HG03097 (cell line): ENCODE measurements around the gene ARHGEF28.

Experiments used
- ATAC-seq: cut with Tn5 transposase; IDR thresholded peaks from one replicate; pipeline ENCODE4 v1.9.1; 2021; ENCODE audit not compliant: unreplicated experiment, low FRiP score

The ARHGEF28 gene

DNA sequence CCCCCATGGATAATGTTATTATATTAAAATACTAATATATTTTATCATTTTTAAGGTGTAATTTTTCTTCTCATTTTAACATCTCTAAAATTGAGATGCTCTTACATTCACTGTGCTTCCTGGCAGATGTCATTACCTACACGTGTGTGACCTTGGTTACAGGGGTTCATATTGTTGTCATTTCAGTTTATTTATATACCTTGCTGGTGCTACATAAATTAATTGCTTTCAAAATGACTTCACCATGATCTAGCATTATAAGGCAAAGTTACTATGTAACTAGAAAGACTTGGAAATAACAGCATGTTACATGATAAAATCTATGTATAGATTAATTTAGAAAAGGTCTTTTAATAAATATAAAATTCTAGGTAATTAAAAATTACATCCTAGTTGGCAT, 60.9 kb downstream of the ARHGEF28 start:
- ATAC-seq: no peak

DNA sequence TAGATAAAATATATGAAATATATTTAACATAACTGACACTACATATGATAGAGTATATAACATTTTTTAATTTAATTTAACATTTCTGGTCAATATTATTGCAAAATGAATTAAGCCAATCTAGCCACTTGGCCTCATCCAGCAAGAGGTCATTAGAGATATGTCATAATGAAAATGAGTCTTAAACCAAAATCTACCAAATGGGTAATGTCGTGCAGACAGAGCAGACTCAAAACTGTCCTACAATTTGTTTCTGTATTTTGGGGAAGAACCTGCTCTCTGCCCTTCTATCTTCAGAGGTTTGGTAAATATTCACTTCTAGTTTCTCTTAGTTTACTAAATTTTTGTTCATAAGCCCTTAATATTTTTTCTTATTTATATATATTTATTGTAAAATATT, 61.4 kb downstream of the ARHGEF28 start:
- ATAC-seq: peak; percentile 56

DNA sequence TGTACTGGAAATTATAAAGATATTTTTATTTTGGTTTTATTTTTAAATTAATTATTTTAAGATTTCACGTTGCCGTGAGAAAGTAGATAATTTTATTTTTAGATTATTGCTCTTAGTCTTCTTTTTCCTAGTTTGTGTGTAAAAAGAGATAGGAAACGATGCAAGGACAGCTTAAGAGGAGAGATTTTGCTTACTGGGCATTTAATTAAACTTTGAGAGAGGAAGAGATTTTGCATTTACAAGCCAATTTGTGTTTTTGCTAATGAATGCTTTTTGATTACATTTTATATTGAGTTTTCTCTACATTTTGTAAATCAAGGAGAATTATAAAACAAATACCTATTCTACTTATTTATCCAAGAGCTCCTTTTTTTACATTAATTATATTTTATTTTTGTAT, 64.0 kb downstream of the ARHGEF28 start:
- ATAC-seq: no peak

DNA sequence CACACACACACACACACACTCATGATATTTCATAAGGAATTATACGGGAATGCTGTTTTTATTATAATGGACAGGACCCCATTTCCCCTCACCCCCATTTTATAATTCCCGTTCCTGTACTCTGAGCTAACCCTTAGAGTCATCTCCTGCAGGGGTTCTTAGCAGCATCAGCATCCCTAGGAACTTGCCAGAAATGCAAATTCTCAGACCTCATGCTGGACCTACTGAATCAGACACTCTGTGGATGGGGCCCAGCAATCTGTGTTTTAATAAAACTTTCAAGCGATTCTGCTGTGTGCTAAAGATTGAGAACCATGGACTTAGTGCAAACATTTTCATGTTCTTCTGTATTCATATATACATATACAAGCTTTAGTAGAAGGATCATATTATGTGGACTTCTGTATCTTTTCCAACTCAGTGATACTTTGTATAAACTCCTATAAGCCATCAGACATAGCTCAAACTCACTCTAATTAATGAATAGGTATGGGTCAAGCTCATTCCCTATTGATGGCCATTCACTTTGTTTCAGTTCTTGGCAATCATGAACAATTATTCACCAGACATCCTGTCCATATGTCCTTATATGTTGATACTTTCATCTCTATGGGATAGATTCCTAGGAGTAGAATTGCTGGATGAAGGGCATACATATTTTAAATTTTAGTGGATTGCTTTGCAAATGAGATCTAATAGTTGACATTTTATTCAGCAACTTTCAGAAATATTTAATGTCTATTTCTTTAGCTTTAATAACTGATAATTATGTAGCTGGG, 65.5 kb downstream of the ARHGEF28 start:
- no peak for ATAC-seq

DNA sequence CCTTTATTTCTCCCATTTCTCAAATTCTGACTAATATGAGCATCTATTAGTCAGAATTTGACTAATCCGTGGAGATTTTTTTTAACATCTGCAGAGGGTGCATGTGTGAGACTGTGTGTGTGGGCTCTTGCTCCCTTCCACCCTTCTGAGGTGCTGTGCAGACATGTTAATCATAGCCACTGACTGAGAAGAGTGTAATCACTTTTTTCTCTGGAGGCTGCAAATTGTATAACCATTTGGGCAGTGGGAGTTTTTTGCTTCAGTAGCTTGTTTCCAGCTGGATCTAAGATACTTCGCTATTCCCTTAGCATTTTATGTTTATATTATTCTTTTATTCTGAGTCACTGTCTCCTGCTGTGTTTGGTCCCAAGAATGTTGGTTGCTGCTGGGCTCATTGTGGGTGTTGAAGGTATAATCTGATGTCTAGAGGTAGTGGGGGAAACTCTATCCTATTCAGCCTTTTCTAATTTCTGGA, 66.2 kb downstream of the ARHGEF28 start:
- no peak for ATAC-seq

DNA sequence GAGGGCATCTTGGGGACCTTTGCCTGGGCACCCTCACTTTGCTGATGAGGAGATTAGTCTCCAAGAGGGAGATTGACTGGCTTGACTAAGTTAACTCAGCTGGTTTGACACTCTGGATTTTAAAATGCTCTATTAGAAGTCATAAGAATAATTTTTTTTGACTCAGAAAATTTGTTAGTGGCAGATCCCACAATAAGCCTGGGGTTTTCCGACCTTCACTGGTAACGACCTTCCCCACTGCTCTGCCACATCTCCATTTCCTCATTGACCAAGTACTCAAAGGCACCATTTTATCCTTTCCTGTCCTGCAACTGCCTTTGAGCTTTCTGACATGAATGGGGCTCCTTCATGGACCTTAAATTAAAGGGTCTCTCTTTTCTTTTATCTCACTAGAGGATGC, 67.0 kb downstream of the ARHGEF28 start:
- no peak for ATAC-seq

DNA sequence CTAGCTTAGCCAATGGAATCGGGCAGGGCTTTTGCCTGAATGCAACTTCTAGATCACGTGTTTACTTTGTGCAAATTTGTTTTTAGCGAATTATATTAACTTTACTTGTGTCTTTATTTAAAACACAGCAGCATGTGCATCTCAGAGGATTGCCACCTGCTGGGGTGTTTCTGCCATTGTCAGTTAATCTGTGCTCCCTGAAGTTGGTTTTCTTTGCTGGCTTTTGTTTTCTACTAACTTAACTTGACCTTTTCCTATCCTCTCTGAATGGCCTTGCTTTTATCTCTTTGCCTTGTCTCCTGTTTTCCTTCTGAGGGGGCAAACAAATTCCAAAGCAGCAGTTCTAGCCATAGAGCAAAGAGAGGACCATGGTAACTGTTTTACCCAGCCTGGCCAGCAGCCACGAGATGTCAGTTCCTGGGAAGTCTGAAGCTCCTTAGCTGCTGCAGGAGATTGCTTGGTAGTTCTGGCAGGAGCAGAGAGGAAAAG, 67.6 kb downstream of the ARHGEF28 start:
- peak; percentile 29 for ATAC-seq

DNA sequence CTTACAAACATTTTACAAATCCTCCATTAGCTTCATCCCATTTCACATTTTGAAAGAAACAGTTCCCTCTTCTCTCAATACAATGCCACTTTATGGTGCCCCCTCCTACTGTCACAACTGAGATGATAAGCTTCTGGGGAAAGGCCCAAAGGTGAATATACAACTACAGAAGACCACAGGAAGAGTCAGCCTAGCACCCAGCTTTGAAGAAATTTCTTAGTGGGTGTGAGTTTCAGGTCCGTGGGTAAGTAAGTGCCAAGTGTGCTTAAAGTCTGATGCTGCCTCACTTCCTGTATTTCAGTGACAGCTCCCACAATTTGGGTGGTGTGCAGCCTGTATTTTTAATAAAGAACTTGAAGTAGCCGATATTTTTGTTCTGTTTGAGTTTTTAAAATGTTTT, 68.1 kb downstream of the ARHGEF28 start:
- ATAC-seq: peak; percentile 77

DNA sequence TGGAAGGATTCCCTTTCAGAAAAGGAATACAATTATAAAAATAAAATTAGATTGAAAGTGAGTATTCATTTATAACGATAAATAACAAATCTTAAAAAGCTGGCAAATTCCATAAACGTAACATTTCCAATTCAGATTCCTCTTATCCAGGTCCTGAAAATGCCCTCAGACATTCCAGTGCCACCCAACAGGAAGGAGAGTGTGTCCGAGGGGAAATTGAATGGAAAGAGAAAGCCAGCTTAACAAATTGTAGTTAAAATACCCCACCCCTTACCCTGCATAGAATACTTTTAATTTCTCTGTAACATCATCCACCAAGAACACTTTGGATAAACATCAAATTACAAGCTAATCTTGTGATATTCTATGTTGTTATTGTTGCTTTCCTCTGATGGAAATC, 72.0 kb downstream of the ARHGEF28 start:
- ATAC-seq: no peak

DNA sequence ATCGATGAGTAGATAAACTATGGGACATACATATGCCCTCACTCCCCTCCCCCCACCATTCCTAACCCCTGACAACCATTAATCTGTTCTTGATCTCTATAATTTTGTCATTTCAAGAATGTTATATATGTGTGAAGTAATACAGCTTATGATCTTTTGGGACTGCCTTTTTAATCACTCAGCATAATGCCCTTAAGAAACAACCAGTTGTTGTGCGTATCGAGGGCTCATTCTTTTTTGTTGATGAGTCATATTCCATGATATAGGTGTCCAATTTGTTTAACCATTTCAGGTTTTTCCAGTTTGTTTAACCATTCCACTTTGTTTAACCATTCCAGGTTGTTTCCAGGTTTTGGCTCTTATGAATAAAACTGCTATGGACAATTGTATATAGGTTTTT, 75.6 kb downstream of the ARHGEF28 start:
- no peak for ATAC-seq

DNA sequence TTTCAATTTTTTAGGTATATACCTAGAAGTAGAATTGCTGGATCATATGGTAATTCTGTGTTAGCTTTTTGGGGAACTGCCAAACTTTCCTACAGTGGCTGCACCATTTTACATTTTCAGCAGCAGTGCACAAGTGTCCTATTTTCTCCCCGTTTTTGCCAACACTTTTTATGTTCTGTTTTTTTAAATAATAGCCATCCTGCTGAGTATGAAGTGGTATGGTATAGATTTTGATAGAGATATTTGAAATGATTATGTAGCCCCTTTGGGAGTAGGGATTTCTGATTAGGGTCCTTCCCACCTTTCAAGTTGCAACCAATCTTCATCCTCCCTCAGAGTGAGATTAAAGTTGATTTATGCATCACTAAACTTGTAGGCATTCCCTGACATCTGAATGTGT, 76.5 kb downstream of the ARHGEF28 start:
- ATAC-seq: no peak

DNA sequence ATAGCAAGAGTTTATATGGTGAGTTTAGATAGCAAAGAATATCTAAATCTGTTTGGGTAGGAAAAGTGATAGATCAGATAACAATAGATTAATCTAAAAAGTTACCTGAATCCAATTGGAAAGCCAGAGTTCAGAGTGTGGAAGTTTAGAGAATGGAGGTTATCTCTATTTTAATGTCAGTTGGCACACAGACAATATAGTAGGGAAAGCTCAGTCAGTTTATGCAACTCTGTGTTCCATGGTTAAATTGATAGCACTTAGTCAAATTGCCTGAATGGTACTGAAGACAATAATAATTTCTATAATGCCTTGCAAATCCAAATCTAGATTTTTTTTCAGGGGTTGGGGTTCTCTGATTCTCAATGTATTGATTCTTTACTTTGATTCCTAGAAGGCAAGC, 77.0 kb downstream of the ARHGEF28 start:
- ATAC-seq: no peak

DNA sequence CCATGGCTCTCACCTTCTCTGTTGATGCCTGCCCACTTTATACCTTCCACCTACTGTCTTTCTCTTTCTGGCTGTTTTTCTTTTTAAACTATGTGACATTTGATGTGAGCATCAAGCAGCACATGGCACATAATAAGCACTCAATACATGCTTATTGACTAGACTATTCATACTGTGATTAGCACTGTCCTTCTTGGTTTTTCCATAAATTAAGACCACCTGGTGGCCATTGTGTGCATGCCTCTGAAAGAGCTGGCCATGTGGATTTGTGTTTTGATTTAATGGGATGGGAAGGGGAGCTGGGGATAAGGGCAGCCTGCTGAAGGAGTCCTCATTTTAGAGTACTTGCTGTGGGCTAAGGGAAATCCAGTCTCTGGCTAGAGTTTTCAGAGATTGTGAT, 79.4 kb downstream of the ARHGEF28 start:
- no peak for ATAC-seq

DNA sequence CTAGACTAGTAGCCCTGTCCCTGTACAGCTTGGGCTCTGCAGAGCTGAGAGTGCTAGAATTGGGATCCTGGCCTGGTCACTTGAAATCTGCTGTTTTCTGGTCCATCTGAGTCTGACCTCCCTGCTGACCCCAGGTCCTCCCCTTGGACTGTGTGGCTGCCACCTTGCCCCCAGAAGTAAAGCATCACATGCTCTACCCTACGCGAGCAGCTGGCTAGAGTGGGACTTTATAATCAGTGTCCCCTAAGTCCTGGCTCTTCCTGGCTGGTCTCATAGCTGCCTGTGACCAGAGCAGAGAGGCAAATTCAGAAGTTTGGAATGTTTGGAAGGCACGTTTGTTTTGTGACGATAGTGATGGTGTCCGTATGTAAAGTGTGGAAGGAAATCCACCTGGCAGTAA, 81.0 kb downstream of the ARHGEF28 start:
- ATAC-seq: no peak

DNA sequence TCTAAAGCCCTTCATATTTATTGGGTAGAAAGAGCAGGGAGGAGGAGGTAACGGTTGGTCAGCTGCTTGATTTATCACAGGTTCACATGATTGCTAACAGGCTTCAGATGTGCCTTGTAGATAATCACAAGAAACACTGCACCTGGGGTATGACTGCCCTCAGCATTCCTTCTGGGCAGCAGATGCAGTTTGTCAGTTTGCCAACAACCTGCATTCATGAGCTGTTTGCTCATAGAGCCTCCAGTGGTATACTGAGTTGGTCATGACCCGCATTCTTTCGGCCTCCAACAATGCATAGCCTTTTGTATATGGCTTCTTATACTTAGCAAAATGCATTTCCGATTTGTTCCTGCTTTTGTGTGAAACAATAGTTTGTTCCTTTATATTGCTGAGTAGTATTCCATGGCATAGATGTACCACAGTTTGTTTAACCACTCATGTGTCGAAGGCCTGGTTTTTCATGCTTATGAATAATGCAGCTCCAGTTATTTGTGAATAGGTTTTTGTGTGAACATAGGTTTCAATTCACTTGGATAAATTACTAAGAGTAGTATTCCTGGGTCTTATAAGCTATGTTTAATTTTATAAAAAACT, 83.6 kb downstream of the ARHGEF28 start:
- no peak for ATAC-seq

DNA sequence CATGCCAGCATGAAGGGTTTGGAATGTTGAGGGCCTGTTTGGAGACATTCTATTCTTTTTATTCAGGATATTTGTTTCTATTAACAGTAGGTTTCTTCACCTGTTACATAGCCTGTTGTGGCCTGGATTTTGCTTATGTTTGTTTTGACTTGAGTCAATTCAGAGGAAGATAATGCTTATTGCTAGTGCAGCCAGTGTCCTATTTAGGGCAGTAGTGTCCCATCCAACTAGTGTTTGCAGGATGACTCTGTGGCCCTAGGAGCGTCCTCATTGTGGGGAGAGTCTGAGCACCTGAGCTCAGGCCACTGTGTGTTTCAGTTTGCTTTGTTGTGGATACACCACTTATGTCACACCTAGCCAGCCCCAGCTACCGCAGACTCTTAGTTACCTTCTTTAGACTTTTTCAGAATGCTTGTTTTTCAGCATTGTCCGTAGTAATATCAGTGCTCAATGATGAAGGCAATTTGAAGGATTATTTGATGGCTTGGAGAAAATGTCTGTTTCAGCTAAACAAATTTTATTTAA, 90.3 kb downstream of the ARHGEF28 start:
- no peak for ATAC-seq

DNA sequence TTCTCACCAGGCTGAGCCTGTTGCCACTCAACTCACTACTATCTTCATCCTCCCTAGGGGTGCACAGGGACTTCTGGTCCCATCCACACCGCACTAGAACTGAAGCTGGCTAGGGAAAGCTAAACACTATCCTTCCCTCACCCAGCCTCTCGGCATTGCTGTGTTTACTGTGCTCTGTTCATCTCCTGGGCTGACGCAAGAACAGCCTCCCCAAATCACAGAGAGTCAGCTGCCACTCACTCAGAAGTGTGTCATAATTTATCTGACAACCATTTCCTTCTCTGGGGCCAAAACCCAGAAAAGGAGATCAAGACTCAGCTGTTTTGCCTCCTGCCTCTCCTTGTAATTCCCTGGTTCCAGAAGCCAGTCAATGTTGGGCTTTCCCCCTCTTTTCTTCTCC, 92.8 kb downstream of the ARHGEF28 start:
- no peak for ATAC-seq

DNA sequence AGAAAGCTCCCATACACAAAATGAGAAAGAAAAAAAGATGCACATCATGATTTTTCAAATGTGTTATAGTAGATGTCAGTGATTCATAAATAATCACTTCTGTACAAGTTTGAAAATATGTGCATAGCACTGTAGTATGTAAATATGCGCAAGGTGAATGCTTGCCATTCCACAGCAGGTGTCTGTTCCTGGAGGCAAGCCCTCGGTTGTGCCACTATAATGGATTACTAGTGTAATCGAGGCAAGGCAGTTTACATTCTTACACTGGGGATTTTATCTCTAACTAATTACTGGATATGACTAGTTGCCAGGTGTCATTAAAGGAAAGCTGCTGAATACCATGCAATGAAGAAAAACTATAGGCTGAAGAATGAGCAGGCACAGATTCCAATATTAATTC, 93.6 kb downstream of the ARHGEF28 start:
- ATAC-seq: no peak

DNA sequence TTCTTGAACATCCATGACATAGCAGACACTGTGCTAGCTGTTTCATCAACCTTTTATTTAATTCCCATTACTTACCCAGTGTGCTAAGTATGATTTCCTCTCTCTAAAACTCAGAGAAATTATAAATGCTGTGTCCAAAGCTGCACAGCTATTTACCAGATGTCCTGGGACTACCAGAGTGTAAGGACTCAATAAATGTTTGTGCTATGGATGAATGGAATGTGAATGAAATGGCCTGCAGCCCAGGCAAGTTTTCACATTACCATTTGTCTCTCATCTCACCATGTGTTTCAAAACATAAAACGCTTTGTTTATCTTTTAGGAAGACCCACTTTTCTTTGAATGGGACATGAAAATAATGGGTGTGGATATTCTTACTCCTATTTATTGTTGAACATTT, 96.2 kb downstream of the ARHGEF28 start:
- no peak for ATAC-seq

DNA sequence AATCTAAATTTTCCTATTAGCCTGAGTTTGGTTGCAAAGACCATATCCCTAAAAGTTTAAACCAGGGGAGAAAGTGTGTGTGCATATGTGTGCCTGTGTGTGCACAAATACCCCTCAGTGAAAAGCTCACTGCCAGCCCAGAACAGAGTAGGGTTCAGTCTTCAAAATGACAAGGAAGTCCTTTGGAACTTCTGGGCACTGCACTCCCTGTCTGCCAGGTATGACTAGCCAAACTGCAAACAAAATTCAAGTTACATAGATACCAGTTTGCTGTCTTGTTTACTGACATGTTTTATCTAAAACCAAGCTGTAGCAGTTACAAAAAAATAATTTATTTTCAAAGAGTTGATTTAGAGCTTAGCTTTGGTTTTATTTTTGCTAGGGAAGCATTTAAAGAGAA, 100.1 kb downstream of the ARHGEF28 start:
- ATAC-seq: no peak

DNA sequence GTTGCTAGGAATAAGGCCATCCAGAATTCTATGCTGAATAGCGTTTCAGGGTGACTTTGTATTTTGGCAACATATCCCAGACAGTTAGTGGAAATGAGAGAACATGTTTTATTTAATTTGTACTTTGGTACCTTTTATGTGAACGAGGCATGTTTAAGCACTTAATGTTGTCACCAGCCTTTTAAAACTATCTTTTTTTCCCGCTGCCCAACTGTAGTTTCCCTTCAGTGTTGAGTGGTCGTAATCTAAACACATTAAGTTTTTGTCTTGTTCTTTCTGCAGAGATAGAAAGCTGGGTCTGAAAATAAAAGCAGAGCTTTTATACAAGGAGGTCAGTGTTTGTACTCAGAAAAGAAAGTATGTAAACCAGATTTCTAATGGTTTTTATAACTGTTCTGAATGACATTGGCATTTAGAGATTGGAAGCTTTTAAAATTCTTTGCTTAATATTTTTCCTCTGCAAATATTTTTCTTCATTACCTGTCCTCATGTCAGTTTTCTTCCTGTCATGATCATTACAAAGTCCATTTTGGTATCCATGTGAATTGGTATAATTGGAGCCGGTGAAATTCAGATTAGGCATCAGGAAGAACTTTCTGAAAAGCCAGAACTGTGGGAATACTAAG, 100.7 kb downstream of the ARHGEF28 start:
- no peak for ATAC-seq

DNA sequence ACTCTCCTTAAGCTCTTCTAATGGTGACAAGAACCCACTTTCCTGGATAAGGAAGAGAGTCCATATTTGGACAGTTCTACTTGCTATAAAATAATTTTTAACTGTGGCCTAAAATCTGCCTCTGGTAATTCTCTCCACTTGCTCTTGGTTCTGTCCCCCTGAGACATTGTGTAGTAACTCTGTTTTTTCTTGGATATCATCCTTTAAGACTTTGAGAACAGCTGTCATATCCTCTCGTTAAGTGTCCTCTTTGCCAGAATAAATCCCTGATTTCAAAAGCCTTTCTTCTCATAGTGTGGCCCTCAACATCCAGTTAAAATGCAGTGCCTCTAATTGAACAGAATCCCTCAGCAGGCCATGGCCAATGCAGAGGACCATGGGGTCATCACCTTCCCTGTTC, 101.5 kb downstream of the ARHGEF28 start:
- ATAC-seq: no peak
